HG03432 (cell line): Measurements from ENCODE around the gene TXNDC16.
A peak's percentile ranks its signal among the peaks of the same experiment; 100 is the strongest.

Experiments
- ATAC-seq: cut with Tn5 transposase; IDR thresholded peaks from one replicate; pipeline ENCODE4 v1.9.1; 2021; ENCODE audit warnings: mild to moderate bottlenecking, moderate library complexity; ENCODE audit not compliant: unreplicated experiment

The TXNDC16 gene

GRCh38 chr14:52455291-52456088 is 96.8 kb downstream of the TXNDC16 start:
- no peak for ATAC-seq

GRCh38 chr14:52447236-52447635 is 105.1 kb downstream of the TXNDC16 start:
- ATAC-seq: no peak

- no peak for ATAC-seq
Measured at GRCh38 chr14:52446355-52446754, 106.0 kb downstream of the TXNDC16 start.

- no peak for ATAC-seq
Measured at GRCh38 chr14:52443506-52443905, 108.8 kb downstream of the TXNDC16 start.

GRCh38 chr14:52442602-52443001 is 109.7 kb downstream of the TXNDC16 start:
- ATAC-seq: no peak

GRCh38 chr14:52442166-52442565 is 110.1 kb downstream of the TXNDC16 start:
- no peak for ATAC-seq

- ATAC-seq: no peak
Measured at GRCh38 chr14:52439476-52439875, 112.8 kb downstream of the TXNDC16 start.

GRCh38 chr14:52434955-52435354 is 117.3 kb downstream of the TXNDC16 start:
- no peak for ATAC-seq

GRCh38 chr14:52430474-52430873 is 121.8 kb downstream of the TXNDC16 start:
- ATAC-seq: no peak

GRCh38 chr14:52429451-52429850 is 122.9 kb downstream of the TXNDC16 start:
- ATAC-seq: no peak

- no peak for ATAC-seq
Measured at GRCh38 chr14:52427460-52427859, 124.8 kb downstream of the TXNDC16 start.

- ATAC-seq: no peak
Measured at GRCh38 chr14:52422650-52423356, 129.5 kb downstream of the TXNDC16 start.

GRCh38 chr14:52417139-52417538 is 135.2 kb downstream of the TXNDC16 start:
- ATAC-seq: no peak

- no peak for ATAC-seq
Measured at GRCh38 chr14:52413729-52414408, 138.4 kb downstream of the TXNDC16 start.

- ATAC-seq: no peak
Measured at GRCh38 chr14:52412426-52412825, 139.9 kb downstream of the TXNDC16 start.

- ATAC-seq: no peak
Measured at GRCh38 chr14:52405314-52405713, 147.0 kb downstream of the TXNDC16 start.

- ATAC-seq: peak; percentile 82
Measured at GRCh38 chr14:52402812-52403526, 149.3 kb downstream of the TXNDC16 start.

GRCh38 chr14:52400846-52401245 is 151.5 kb downstream of the TXNDC16 start:
- ATAC-seq: peak; percentile 55

- no peak for ATAC-seq
Measured at GRCh38 chr14:52399921-52400595, 152.2 kb downstream of the TXNDC16 start.

GRCh38 chr14:52399104-52399503 is 153.2 kb downstream of the TXNDC16 start:
- no peak for ATAC-seq
